ENCODE measurements around the gene ECHDC1.

The ECHDC1 gene

GRCh38 chr6:127345521-127345920 lies 2.1 kb upstream of the ECHDC1 start:
- H3K9ac ChIP-seq: no peak overlapping the region
- no peak for TF ChIP-seq CTCF (conservative IDR thresholded peaks at IDR 0.05; ENCODE audit: low read depth, low read length)
- no peak overlapping the region for H3K4me3 ChIP-seq (IDR thresholded peaks at IDR 0.05; ENCODE audit: insufficient read depth, low read depth, low read length)
- peaks cover 13% of the 10 kb centered on the region for H3K4me1 ChIP-seq (ENCODE audit: low read depth, poor library complexity, severe bottlenecking)
- H3K27me3 ChIP-seq (ENCODE audit: insufficient read depth, low read depth): no peaks in the 10 kb centered on the region
- no peaks in the 10 kb centered on the region for H3K36me3 ChIP-seq (ENCODE audit: insufficient read depth)
- H2AFZ ChIP-seq (ENCODE audit: low read depth): no peak overlapping the region
- H3K27ac ChIP-seq: no peak overlapping the region
- H3K4me2 ChIP-seq: no peak overlapping the region
- H4K20me1 ChIP-seq (ENCODE audit: insufficient read depth): no peaks in the 10 kb centered on the region
- peaks cover 26% of the 10 kb centered on the region for H3K79me2 ChIP-seq (ENCODE audit: insufficient read depth, low read depth)

- H3K27ac ChIP-seq: peak overlapping the region; percentile 72
Measured at GRCh38 chr6:127343809-127344659, 625 bp upstream of the ECHDC1 start.

GRCh38 chr6:127342296-127342945 lies 988 bp downstream of the ECHDC1 start:
- Histone ChIP-seq H3K9ac (peak overlapping the region; percentile 93), H3K79me2 (ENCODE audit: insufficient read depth, low read depth) (peaks cover 31% of the 10 kb centered on the region), H3K27ac (peak overlapping the region; percentile 72; the same call in 1 of the 2 replicates), H3K27me3 (ENCODE audit: insufficient read depth, low read depth) (no peaks in the 10 kb centered on the region), H3K4me1 (ENCODE audit: low read depth, poor library complexity, severe bottlenecking) (peaks cover 13% of the 10 kb centered on the region), H3K4me3 (IDR thresholded peaks at IDR 0.05; ENCODE audit: insufficient read depth, low read depth, low read length) (no peak overlapping the region), H2AFZ (ENCODE audit: low read depth) (peak overlapping the region; percentile 78), H3K36me3 (ENCODE audit: insufficient read depth) (no peaks in the 10 kb centered on the region), H3K4me2 (peak overlapping the region; percentile 91), H4K20me1 (ENCODE audit: insufficient read depth) (no peaks in the 10 kb centered on the region)
- TF ChIP-seq CTCF (conservative IDR thresholded peaks at IDR 0.05; ENCODE audit: low read depth, low read length): no peak

More at GRCh38 chr6:127343809-127344659, 625 bp upstream of the ECHDC1 start:
- TF ChIP-seq CTCF (conservative IDR thresholded peaks at IDR 0.05; ENCODE audit: low read depth, low read length): no peak
- Histone ChIP-seq H2AFZ (ENCODE audit: low read depth) (peak overlapping the region; percentile 78), H3K36me3 (ENCODE audit: insufficient read depth) (no peaks in the 10 kb centered on the region), H3K4me1 (ENCODE audit: low read depth, poor library complexity, severe bottlenecking) (peaks cover 13% of the 10 kb centered on the region), H3K9ac (peak overlapping the region; percentile 93), H3K4me3 (IDR thresholded peaks at IDR 0.05; ENCODE audit: insufficient read depth, low read depth, low read length) (no peak overlapping the region), H3K79me2 (ENCODE audit: insufficient read depth, low read depth) (peaks cover 26% of the 10 kb centered on the region), H3K27me3 (ENCODE audit: insufficient read depth, low read depth) (no peaks in the 10 kb centered on the region), H4K20me1 (ENCODE audit: insufficient read depth) (no peaks in the 10 kb centered on the region), H3K4me2 (peak overlapping the region; percentile 92)

GRCh38 chr6:127341471-127342202 lies 1.8 kb downstream of the ECHDC1 start:
- Histone ChIP-seq H3K27me3 (ENCODE audit: insufficient read depth, low read depth) (no peaks in the 10 kb centered on the region), H3K9ac (no peak overlapping the region), H4K20me1 (ENCODE audit: insufficient read depth) (no peaks in the 10 kb centered on the region), H3K27ac (no peak overlapping the region), H2AFZ (ENCODE audit: low read depth) (no peak overlapping the region), H3K79me2 (ENCODE audit: insufficient read depth, low read depth) (peaks cover 33% of the 10 kb centered on the region), H3K36me3 (ENCODE audit: insufficient read depth) (no peaks in the 10 kb centered on the region), H3K4me1 (ENCODE audit: low read depth, poor library complexity, severe bottlenecking) (peaks cover 13% of the 10 kb centered on the region), H3K4me3 (IDR thresholded peaks at IDR 0.05; ENCODE audit: insufficient read depth, low read depth, low read length) (no peak overlapping the region), H3K4me2 (peak overlapping the region; percentile 91)
- no peak for TF ChIP-seq CTCF (conservative IDR thresholded peaks at IDR 0.05; ENCODE audit: low read depth, low read length)

Measured in KMS-11 (cell line).